Renal cortex interstitium (tissue), 11 donors: ENCODE data around the gene PIGR. TPM values are rescaled to one million over a fixed set of nuclear protein-coding genes. Genes with fewer than 3 reads are reported as not detected.

Experiments
- DNase-seq, 11 donors: peaks; one replicate each; pipeline ENCODE4 v3.0.0-alpha.2; 2013; ENCODE audit warnings: low read depth in 9 of 11, low spot score in 4 of 11; ENCODE audit errors: extremely low read depth in 1 of 11
- polyA plus RNA-seq, 3 donors: library from polyadenylated mRNA; unstranded; fragments of 120-200 nt; gene quantifications; one replicate each; pipeline ENCODE4 v1.2.1, GENCODE V29; 2013; ENCODE audit not compliant: insufficient read length in 3 of 3

PIGR gene
- polyA plus RNA-seq, 3 donors, result 0.85 to 1.9 (median 1.6) TPM

DNA sequence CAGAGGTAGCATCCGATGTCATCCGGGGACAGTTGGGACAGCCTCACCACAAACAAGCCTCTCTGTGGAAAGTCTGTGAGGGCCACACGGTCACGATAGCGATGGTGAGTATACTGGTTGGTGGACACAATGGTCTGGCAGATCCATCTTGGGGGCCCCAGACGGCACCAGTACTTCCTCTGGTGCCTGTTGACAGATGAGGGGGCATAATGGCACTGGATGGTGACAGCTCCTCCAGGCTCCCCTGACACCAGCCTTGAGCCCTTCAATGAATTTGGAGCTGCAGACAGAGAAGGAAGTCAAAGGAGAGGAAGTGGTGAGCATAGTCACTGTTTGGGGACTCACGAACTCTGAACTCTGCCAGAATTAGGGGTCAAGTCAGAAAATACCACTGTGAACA, 16.0 kb upstream of the PIGR start:
- no peak for DNase-seq

DNA sequence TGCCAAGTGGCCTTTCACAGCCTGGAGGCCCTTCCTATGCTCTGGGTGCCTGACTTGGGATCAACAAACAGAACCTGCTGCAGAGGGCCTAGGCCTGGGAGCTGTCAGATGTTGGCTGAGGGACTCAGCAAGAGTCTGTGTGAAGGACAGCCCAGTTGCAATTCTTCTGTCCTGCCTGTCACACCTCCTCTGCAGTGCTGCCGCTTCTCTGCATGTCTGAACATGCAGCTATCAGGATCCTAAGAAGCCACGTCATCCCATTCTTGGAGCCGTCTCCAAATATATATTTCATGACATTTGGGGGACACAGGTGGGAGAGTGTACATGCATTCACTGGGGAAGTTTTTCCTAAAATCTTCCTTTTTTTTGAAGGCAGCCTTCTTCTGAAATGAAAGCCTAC, 15.4 kb upstream of the PIGR start:
- no peak for DNase-seq

DNA sequence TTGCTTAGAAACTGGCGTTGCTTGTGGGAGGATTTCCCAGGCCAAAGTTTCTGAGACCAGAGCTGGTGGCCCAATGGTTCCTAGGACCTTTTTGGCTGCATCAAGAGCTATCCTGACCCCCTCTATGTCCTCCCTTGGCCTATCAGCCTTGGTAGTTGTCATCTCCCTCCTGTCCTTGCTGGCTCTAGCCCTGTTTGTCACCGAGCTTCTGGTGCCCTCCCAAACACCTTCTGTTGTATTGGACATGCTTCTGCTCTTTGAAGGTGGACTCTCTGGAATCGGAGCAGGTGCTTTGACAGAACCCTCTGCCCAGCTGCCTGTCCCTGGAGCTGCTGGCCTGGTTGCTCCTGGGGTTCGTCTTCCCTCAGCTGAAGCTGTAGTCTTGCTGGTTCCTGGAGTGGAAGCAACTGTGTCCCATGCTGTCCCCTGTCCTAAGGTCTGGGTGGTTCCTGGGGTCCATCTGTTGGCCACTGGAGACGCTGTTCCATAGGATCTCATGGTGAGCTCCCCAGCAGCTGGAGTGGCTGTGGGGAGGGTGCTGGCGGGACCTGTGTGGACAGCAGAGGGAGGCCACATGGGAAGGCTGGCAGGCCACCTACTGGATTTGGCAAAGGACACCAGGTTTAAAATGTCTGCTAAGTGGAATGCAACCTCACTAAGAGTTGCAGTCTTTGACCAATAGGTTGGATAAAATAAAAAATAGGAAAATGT, 14.6 kb upstream of the PIGR start:
- no peak for DNase-seq

DNA sequence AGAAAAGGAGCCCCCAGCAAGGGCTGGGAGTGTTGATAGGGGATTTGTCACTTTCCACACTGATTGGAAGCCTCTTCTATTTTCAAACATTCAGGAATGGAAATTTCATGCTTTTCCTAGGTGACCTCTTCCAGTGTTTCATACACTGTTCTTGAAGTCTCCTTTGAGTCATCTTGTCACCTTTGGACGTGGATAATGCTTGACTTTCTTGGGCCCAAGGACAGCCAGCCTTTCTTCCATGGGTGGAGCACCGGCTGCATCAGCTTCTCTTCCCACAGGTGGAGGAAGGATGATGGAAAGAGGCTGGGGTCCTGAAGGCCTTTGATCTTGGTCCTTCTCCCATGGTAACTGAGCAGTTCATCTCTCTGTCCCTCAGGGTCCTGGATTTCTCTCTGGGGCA, 11.9 kb upstream of the PIGR start:
- DNase-seq, result no peak

GRCh38 chr1:206957639-206958038, 11.4 kb upstream of the PIGR start:
- DNase-seq, result no peak

DNA sequence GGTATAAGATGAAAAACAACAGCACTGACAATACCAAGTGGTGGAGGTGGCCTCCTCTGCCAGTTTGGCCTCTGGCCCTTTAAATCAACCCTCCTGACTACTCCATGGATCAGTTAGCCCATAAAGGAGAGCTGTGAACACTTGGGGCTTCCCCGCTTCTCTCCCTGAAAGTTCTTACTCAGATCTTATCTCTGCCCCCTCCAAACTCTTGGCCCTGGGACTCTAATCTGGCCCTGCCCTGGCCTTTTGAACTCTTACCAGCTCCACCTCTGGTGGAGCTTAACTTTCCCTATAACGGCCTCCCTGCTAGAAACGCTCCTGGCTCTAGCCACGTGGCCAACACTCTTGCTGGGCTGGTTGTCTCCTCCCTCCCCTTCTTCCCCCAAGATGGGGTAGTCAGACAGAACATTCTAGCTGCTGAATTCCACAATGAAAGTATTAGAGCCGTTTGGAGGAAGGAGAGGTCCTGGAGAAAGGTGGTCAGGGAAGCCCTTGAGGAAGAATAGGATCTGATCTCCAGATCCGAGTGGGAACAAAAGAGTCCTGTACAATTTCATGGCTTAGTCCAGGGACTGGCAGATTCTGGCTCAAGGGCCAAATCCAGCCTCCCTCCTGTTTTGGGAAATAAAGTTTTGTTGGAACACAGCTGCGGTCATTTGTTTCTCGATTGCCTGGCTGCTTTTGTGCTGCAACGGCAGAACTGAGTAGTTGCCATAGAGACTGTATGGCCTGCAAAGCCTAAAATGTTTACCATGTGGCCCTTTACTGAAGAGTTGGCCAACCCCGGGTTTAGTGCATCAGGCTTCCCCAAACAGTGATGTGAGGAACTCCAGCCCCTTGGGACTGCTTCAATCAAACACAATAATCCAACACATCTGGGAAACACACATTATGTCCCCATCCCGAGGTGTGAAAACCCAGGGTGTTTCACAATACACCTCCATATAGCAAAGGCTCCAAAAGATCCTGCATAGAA, 9.5 kb upstream of the PIGR start:
- no peak for DNase-seq

DNA sequence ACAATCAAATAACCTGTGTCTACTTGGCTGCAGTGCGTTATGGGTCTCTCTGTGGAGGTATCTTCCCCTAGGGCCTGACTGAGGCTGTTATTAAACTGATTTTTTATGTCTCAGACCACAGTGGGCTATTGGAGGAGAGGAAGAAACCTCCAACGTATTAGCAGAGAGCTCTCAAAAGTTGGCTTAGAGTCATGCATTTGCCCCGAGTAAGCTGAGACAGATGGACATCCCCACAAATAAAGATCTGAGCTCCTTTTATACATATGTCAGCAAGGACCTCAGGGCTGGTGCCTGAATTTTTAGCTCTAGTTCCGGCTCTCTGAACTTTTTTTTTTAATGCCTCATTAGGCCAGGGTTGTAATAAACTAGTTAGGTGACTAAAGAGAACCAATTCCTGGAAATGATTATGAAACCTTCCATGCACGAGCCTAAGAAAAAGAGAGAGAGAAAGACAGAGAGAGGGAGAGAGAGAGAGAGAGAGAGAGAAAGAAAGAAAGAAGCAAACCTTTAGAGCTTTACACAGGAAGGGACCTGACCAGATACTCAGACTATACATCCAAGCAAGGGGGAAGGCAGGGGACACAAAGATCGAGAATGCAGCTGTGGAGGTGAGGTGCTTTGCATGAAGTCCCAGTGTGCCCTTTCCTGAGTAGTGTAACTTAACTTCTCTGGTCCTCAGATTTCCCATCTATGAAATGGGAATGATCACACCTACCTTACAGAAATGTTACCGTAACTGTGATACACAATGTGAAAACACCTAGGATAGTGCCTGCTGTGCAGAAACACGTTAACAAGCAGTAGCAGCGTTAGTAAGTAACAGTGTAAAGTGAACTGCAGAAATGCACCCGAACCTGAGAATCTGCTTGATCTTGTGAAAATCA, 8.4 kb upstream of the PIGR start:
- peak in 1 of 11 donors; percentile 48 for DNase-seq

DNA sequence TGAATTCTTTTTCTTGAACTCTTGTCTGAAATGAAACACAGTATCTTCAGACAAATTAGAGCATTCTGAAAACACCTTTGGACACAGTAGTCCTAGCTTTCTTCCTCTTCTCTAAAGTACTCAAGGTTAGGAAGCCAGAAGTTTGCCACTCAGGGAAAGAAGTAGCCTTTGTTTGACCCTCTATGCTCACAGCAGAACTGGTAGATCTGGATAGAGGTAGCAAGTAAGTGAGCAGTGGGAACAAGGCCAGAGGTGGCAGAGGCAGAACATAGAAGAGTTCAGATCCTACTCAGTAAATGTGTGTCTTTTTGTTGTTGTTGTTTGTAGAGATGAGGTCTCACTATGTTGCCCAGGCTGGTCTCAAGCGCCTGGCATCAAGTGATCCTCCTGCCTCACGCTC, 7.4 kb upstream of the PIGR start:
- DNase-seq, result no peak

- no peak for DNase-seq
Observed at GRCh38 chr1:206953126-206953525, 6.9 kb upstream of the PIGR start.

DNA sequence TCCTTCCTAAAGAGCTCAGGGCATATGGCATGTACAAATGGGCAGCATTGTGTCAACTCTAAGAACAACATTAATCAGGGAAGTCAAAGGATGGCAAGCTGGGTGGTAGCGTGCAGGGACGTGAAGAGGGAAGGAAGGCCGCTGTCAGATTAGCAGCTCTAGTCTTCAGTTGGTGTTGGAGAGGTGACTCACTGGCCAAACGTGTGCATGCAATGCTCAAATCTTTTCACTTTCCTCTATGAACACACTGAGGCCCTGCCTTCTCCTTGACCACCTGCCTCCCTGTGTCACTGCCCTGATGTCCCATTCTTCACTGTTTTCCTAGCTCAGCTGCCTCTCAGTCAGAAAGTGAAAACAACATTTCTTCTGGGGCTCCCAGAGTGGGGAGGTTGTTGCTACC, 5.9 kb upstream of the PIGR start:
- no peak for DNase-seq

DNA sequence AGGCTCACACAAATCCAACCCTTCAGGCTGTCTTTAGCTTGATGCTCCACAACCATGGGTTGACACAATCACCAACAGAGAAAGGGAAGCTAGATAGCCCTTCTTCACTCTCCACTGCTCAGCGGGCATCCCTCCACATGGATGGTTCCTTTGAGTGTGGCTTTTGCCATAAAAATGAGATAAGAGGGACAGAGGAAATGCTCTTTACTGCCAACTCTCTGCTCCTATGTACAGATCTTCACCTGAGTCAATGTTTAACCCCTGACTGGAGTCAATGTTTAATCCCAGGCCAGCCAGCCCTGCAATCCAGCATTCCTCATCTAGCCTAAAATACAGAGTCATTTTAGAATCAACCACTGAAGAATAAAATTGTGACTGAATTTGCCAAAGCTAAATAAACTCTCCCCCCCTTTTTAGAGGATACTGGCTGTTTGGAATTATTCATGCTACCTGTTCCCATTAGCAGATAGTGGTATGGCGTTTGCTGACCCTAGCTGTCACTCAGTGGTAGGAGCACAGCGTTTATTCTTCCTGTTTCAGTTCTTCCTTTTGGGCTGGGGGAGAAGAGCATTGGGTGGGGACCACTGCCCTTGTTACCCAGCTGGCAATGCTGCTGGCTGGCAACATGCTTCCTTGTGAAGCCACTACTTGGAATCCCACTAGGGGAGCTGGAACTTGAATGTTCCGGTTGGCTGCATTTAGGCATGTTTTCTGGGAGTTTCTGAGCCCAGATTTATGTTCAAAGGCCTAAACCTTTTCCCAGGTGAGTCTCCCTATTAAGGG, 5.2 kb upstream of the PIGR start:
- peak in 3 of 11 donors; percentile 59 to 68 (median 63) for DNase-seq

DNA sequence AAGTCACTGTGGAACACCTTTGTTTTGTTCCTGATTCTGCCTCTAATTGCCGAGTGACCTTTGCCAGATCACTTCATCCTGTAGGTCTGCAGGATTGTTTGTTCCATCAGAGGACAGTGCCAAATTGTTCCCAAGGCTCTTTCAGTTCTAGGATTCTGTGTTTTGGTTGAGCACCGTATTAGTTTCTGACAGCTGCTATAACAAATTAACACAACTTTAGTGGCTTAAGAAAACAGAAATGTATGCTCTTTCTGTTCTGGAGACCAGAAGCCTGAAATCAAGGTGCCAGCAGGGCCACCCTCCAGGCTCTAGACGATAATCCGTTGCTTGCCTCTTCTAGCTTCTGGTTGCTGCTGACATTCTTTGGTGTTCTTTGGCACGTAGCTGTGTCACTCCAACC, 3.4 kb upstream of the PIGR start:
- DNase-seq, result no peak

DNA sequence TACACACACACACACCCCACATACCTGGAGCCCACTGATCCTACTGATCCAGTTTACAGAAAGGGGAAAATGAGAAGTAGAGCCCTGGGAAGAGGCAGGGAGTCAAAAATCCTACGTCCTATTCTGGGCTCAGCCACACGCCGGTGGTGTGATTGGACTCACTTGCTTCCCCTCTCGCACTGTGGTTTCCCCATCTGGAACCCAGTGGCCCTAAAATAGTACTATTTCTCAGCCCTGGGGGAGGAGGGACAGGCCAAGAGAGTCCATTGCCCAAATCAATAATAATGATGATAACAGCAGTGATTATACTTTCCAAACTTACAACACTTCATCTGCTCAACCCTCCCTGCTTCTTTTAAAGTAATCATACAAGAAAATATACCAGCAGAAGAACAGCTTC, 2.9 kb upstream of the PIGR start:
- no peak for DNase-seq

DNA sequence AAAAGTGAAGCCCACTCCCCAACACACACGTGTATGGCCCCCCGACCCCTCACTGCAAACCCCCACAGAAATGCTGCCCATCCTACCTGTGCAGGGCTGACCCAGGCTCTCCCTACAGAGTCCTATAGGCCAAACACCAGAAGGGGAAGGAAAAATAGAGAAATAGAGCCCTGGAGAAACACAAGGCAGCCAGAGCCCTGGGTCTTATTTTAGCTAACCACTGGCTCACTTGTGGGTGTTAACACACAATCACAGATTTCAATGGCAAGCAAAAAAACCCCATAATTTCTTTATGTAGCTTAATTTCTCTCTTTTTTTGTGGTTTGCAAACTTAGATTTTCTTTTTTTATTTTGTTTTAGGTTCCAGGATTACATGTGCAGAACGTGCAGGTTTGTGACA, 989 bp upstream of the PIGR start:
- DNase-seq, result no peak

GRCh38 chr1:206945779-206946178, 487 bp downstream of the PIGR start:
- DNase-seq, result no peak

DNA sequence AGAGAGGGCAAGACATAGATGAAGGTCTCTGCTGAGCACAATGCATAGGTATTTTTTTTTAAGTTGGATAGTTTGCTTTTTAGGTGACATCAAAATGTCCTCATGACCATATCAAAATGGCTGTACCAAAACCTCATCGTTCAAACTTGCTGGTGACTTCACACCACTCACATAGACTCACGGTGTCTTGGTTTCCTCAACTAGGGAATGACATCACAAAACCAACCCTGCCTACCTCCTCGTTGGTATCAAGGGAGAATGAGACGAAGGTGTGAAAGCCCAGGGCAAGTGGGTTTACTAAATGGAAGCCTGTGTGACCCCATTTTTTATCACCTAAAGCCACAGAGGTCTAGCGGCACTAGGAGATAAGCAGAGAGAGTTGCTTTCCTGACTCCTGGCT, 1.6 kb downstream of the PIGR start:
- DNase-seq, result no peak

DNA sequence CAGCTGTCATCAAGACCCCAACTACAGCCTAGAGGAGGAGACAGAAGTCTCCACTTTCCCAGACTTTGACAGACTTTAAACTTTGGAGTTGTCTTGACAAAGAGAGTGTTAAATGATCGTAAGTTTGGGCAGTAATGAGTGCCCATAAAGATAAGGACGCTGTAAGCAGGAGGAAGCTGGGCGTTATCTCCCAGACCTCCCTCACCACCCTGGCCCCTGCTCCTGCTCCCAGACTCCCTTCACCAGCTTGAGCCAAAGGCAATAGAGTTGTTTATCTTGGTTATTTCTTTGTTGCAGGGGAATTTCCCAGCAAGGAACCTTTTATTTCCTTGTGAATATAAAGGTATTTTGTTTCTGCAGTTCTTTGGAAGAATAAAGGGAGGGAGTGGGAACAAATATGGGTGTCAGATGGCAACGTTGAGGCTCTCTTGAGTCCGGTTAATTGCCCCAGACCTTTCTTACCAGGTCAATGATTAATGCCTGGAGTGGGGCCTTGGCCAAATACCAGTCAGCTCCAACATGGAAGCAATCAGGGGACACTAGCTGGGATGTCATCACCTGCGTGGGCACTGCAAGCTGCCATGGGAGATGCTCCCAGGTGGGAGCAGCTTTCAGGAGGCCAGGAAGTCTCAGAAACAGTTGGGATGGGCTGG, 4.4 kb downstream of the PIGR start:
- DNase-seq, result no peak

DNA sequence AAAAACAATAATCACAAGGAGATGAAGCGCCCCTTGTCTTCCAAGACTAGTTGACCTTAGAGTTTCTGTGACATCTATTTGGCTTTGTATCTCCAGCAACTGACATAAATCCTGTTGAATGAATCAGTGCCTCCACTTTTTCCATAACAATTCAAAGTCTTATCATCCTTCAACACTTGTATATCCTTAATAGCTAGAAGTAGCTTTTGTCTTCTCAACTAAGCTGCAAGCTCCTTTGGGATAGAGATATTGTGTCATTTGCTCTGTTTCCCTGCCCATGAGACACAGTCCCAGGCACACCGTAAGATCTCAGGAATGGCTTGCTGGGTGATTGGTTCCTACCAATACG, 5.7 kb downstream of the PIGR start:
- no peak for DNase-seq
